Mesenchymal stem cell (in vitro differentiated cells and primary cell): ENCODE data around the gene CITED1.

Experiments used
- DNase-seq: peaks from one replicate; pipeline ENCODE4 v3.0.0-alpha.2; 2013
- H2AFZ ChIP-seq: one replicate; pipeline ENCODE4 v1.6.1; 2013; ENCODE audit warnings: low read depth, mild to moderate bottlenecking, control low read depth, inconsistent platforms, low read length, moderate library complexity
- H2AK5ac ChIP-seq: 2 replicates; pipeline ENCODE4 v1.6.1; 2013; ENCODE audit warnings: low read length, moderate library complexity, mild to moderate bottlenecking, inconsistent platforms; ENCODE audit not compliant: severe bottlenecking
- H2BK120ac ChIP-seq: one replicate; pipeline ENCODE4 v1.6.1; 2013; ENCODE audit warnings: low read depth, mild to moderate bottlenecking, inconsistent platforms, low read length, moderate library complexity
- H2BK12ac ChIP-seq, 2 experiments: one replicate each; pipeline ENCODE4 v1.6.1; 2013; ENCODE audit warnings: inconsistent platforms in 2 of 2, low read length in 2 of 2, mild to moderate bottlenecking in 2 of 2, moderate library complexity in 2 of 2, control low read depth in 1 of 2
- H2BK15ac ChIP-seq: one replicate; pipeline ENCODE4 v1.6.1; 2013; ENCODE audit warnings: mild to moderate bottlenecking, low read depth, inconsistent platforms; ENCODE audit not compliant: poor library complexity, severe bottlenecking
- H2BK5ac ChIP-seq: 2 replicates; pipeline ENCODE4 v1.6.1; 2013; ENCODE audit warnings: low read depth, mild to moderate bottlenecking, low read length, control low read depth, inconsistent platforms; ENCODE audit not compliant: poor library complexity, severe bottlenecking
- H3K14ac ChIP-seq, 2 experiments: one replicate each; pipeline ENCODE4 v1.6.1; 2013; ENCODE audit warnings: inconsistent platforms in 2 of 2, low read length in 2 of 2, control low read depth in 1 of 2, mild to moderate bottlenecking in 1 of 2, moderate library complexity in 1 of 2
- H3K18ac ChIP-seq, 2 experiments: one replicate each; pipeline ENCODE4 v1.6.1; 2013; ENCODE audit warnings: inconsistent platforms in 2 of 2, low read length in 2 of 2, control low read depth in 1 of 2, low read depth in 1 of 2, mild to moderate bottlenecking in 1 of 2
- H3K23ac ChIP-seq, 2 experiments: one replicate each; pipeline ENCODE4 v1.6.1; 2013; ENCODE audit warnings: inconsistent platforms in 2 of 2, low read length in 2 of 2, mild to moderate bottlenecking in 2 of 2, moderate library complexity in 2 of 2, control low read depth in 1 of 2
- H3K27ac ChIP-seq: 2 replicates; pipeline ENCODE4 v1.5.1; 2013; ENCODE audit warnings: mild to moderate bottlenecking, moderate library complexity, low read length, control low read depth, inconsistent platforms; ENCODE audit not compliant: poor library complexity, severe bottlenecking
- H3K27me3 ChIP-seq, 2 experiments: 2 replicates each; pipeline versions ENCODE4 v1.6.1 to v1.7.0; 2013; ENCODE audit warnings: low read length in 2 of 2, mild to moderate bottlenecking in 2 of 2, moderate library complexity in 2 of 2, control low read depth in 1 of 2, inconsistent platforms in 1 of 2; ENCODE audit not compliant: control insufficient read depth in 1 of 2, insufficient read depth in 1 of 2
- H3K36me3 ChIP-seq, 2 experiments: 2 replicates each; pipeline versions ENCODE4 v1.6.1 to v1.7.0; 2013; ENCODE audit warnings: low read length in 2 of 2, control low read depth in 1 of 2, inconsistent platforms in 1 of 2, low read depth in 1 of 2, mild to moderate bottlenecking in 1 of 2; ENCODE audit not compliant: insufficient read depth in 2 of 2, control insufficient read depth in 1 of 2
- H3K4ac ChIP-seq, 2 experiments: one replicate each; pipeline ENCODE4 v1.6.1; 2013; ENCODE audit warnings: inconsistent platforms in 2 of 2, low read length in 2 of 2, mild to moderate bottlenecking in 2 of 2, moderate library complexity in 2 of 2, control low read depth in 1 of 2, low read depth in 1 of 2
- H3K4me1 ChIP-seq: 2 replicates; pipeline ENCODE4 v1.6.1; 2013; ENCODE audit warnings: low read depth, low read length, control low read depth; ENCODE audit not compliant: control insufficient read depth, insufficient read depth
- H3K4me2 ChIP-seq: 2 replicates; pipeline ENCODE4 v1.6.1; 2013; ENCODE audit warnings: low read length, mild to moderate bottlenecking, inconsistent platforms; ENCODE audit not compliant: poor library complexity, severe bottlenecking
- H3K4me3 ChIP-seq, 2 experiments: 2 replicates each; pipeline versions ENCODE4 v1.5.1 to v1.7.0; 2013; ENCODE audit warnings: low read length in 2 of 2, mild to moderate bottlenecking in 2 of 2, control low read depth in 1 of 2, low read depth in 1 of 2; ENCODE audit not compliant: insufficient read depth in 1 of 2
- H3K79me1 ChIP-seq: replicated peaks from 2 replicates; pipeline ENCODE4 v1.6.1; 2013; ENCODE audit warnings: mild to moderate bottlenecking, control low read depth, low read length, inconsistent platforms; ENCODE audit not compliant: poor library complexity, severe bottlenecking
- H3K9ac ChIP-seq: 2 replicates; pipeline ENCODE4 v1.7.0; 2013; ENCODE audit warnings: mild to moderate bottlenecking, low read length, moderate library complexity
- H3K9me3 ChIP-seq: 2 replicates; pipeline ENCODE4 v1.7.0; 2013; ENCODE audit warnings: mild to moderate bottlenecking, low read length; ENCODE audit not compliant: control insufficient read depth
- H4K8ac ChIP-seq: one replicate; pipeline ENCODE4 v1.6.1; 2013; ENCODE audit warnings: inconsistent platforms, mild to moderate bottlenecking, low read length, moderate library complexity
- H4K91ac ChIP-seq: one replicate; pipeline ENCODE4 v1.6.1; 2013; ENCODE audit warnings: mild to moderate bottlenecking, low read length, inconsistent platforms
- WGBS: methylation state at CpG from one replicate; pipeline ENCODE4 v1.1.7; 2013; ENCODE audit warnings: mixed read lengths; 5-methylcytosine and 5-hydroxymethylcytosine counted together

Gene CITED1

GRCh38 chrX:72295745-72296144, 10.0 kb downstream of the CITED1 start:
- Histone ChIP-seq H3K4me3 (no peak overlapping the region), H3K4me1 (no peaks in the 10 kb centered on the region), H3K23ac (no peak overlapping the region), H3K18ac (no peak overlapping the region), H2BK5ac (no peak overlapping the region), H4K91ac (no peak overlapping the region), H3K4ac (no peak overlapping the region), H3K36me3 (no peaks in the 10 kb centered on the region), H3K27ac (no peak overlapping the region), H3K4me2 (no peak overlapping the region), H4K8ac (no peak overlapping the region), H3K27me3 (peaks cover 30 to 70% of the 10 kb centered on the region in 2 experiments), H3K9ac (no peak overlapping the region), H2BK15ac (no peak overlapping the region), H3K79me1 (no peaks in the 10 kb centered on the region), H3K9me3 (no peaks in the 10 kb centered on the region), H2AFZ (no peak overlapping the region), H2BK120ac (no peak overlapping the region), H2BK12ac (no peak overlapping the region), H2AK5ac (no peak overlapping the region), H3K14ac (no peak overlapping the region)
- WGBS, result 100% methylated on average over 3 of the region's 5 CpGs
- no peak for DNase-seq

GRCh38 chrX:72294497-72294896, 11.2 kb downstream of the CITED1 start:
- Histone ChIP-seq H3K14ac (no peak overlapping the region), H2AK5ac (no peak overlapping the region), H2BK5ac (no peak overlapping the region), H3K4ac (no peak overlapping the region), H2BK120ac (no peak overlapping the region), H2AFZ (no peak overlapping the region), H3K23ac (no peak overlapping the region), H3K79me1 (no peaks in the 10 kb centered on the region), H3K27ac (no peak overlapping the region), H3K9me3 (no peaks in the 10 kb centered on the region), H3K4me3 (no peak overlapping the region), H4K91ac (no peak overlapping the region), H3K9ac (no peak overlapping the region), H3K36me3 (no peaks in the 10 kb centered on the region), H3K4me2 (no peak overlapping the region), H4K8ac (no peak overlapping the region), H3K4me1 (no peaks in the 10 kb centered on the region), H2BK12ac (no peak overlapping the region), H3K27me3 (peaks cover 21 to 68% of the 10 kb centered on the region in 2 experiments), H2BK15ac (no peak overlapping the region), H3K18ac (no peak overlapping the region)
- no CpG with 5 or more reads among the region's 1 CpG for WGBS
- DNase-seq, result no peak

- H3K14ac ChIP-seq, result no peak overlapping the region
- H2AK5ac ChIP-seq, result no peak overlapping the region
- H3K4ac ChIP-seq, result no peak overlapping the region
- H2BK5ac ChIP-seq, result no peak overlapping the region
- no peaks in the 10 kb centered on the region for H3K36me3 ChIP-seq
- no peak overlapping the region for H3K18ac ChIP-seq
- no peak overlapping the region for H2BK15ac ChIP-seq
- H3K4me2 ChIP-seq, result no peak overlapping the region
- H2BK120ac ChIP-seq, result no peak overlapping the region
- H3K27ac ChIP-seq, result no peak overlapping the region
- H3K4me1 ChIP-seq, result no peaks in the 10 kb centered on the region
- no peak overlapping the region for H2AFZ ChIP-seq
- H3K9ac ChIP-seq, result no peak overlapping the region
- H3K23ac ChIP-seq, result no peak overlapping the region
- H3K27me3 ChIP-seq, result peaks cover 0 to 30% of the 10 kb centered on the region in 2 experiments
- DNase-seq, result no peak
- WGBS, result no CpG with 5 or more reads among the region's 1 CpG
- H3K9me3 ChIP-seq, result no peaks in the 10 kb centered on the region
- H4K91ac ChIP-seq, result no peak overlapping the region
- H4K8ac ChIP-seq, result no peak overlapping the region
- no peak overlapping the region for H2BK12ac ChIP-seq
- H3K4me3 ChIP-seq, result no peak overlapping the region
- H3K79me1 ChIP-seq, result no peaks in the 10 kb centered on the region
Observed at GRCh38 chrX:72282302-72282701, 23.4 kb downstream of the CITED1 start.

GRCh38 chrX:72280321-72280845, 25.3 kb downstream of the CITED1 start:
- DNase-seq, result no peak
- no peak overlapping the region for H4K91ac ChIP-seq
- no peak overlapping the region for H4K8ac ChIP-seq
- H3K9ac ChIP-seq, result no peak overlapping the region
- H3K4ac ChIP-seq, result no peak overlapping the region
- no peak overlapping the region for H2BK120ac ChIP-seq
- no peaks in the 10 kb centered on the region for H3K4me1 ChIP-seq
- no peaks in the 10 kb centered on the region for H3K79me1 ChIP-seq
- no peak overlapping the region for H2BK15ac ChIP-seq
- no peak overlapping the region for H2BK5ac ChIP-seq
- no peak overlapping the region for H3K18ac ChIP-seq
- no peak overlapping the region for H2AK5ac ChIP-seq
- peaks cover 0 to 25% of the 10 kb centered on the region in 2 experiments for H3K27me3 ChIP-seq
- no peak overlapping the region for H3K4me2 ChIP-seq
- H3K9me3 ChIP-seq, result no peaks in the 10 kb centered on the region
- H3K4me3 ChIP-seq, result no peak overlapping the region
- no peak overlapping the region for H3K27ac ChIP-seq
- no peak overlapping the region for H3K14ac ChIP-seq
- H2BK12ac ChIP-seq, result no peak overlapping the region
- 62% methylated on average over 5 of the region's 5 CpGs for WGBS
- H3K36me3 ChIP-seq, result peaks cover 0 to 9% of the 10 kb centered on the region in 2 experiments
- no peak overlapping the region for H2AFZ ChIP-seq
- H3K23ac ChIP-seq, result no peak overlapping the region
